Raji (cell line): ENCODE results near the gene CAPG.

ENCODE experiments used
- POLR2A ChIP-seq: IDR thresholded peaks from 2 replicates; pipeline ENCODE4 v1.6.1; 2011; ENCODE audit warnings: low read depth, low read length, control low read depth; ENCODE audit not compliant: insufficient read depth

CAPG gene

GRCh38 chr2:85414761-85415553 lies 4.8 kb upstream of the CAPG start:
- TF ChIP-seq POLR2A: no peak

GRCh38 chr2:85413592-85414420 lies 3.6 kb upstream of the CAPG start:
- TF ChIP-seq POLR2A: no peak

GRCh38 chr2:85411405-85411748 lies 1.2 kb upstream of the CAPG start:
- no peak for TF ChIP-seq POLR2A

- no peak for TF ChIP-seq POLR2A
Observed at GRCh38 chr2:85410584-85411404, 628 bp upstream of the CAPG start.

- TF ChIP-seq POLR2A: no peak
Observed at GRCh38 chr2:85405201-85406059, 4.7 kb downstream of the CAPG start.

- no peak for TF ChIP-seq POLR2A
Observed at GRCh38 chr2:85401844-85402243, 8.3 kb downstream of the CAPG start.

- TF ChIP-seq POLR2A: no peak
Observed at GRCh38 chr2:85401464-85401805, 8.7 kb downstream of the CAPG start.

- TF ChIP-seq POLR2A: no peak
Observed at GRCh38 chr2:85400541-85401463, 9.4 kb downstream of the CAPG start.

GRCh38 chr2:85400023-85400422 lies 10.1 kb downstream of the CAPG start:
- no peak for TF ChIP-seq POLR2A

- no peak for TF ChIP-seq POLR2A
Observed at GRCh38 chr2:85399183-85399455, 11.0 kb downstream of the CAPG start.

- no peak for TF ChIP-seq POLR2A
Observed at GRCh38 chr2:85398426-85399182, 11.6 kb downstream of the CAPG start.

GRCh38 chr2:85397925-85398331 lies 12.2 kb downstream of the CAPG start:
- no peak for TF ChIP-seq POLR2A
